Caco-2 (cell line): ENCODE measurements around the gene CLINT1. TPM values are rescaled to one million over a fixed set of nuclear protein-coding genes. Genes with fewer than 3 reads are reported as not detected.

Experiments
- BruUV-seq: library from RNA; stranded (reverse); fragments of 400-500 nt; replicated peaks from 2 replicates; lab custom pipeline; 2021; lab: Mats Ljungman, UMichigan
- CTCF ChIA-PET: fragments of 300-600 bp; sonication (Branson Sonifier 250); formaldehyde crosslinking; loops from one replicate; lab custom pipeline; 2022; ENCODE audit warnings: antibody characterized with exemption; lab: Charles Lee
- POLR2A ChIA-PET: fragments of 300-600 bp; sonication (Branson Sonifier 250); formaldehyde crosslinking; loops from one replicate; lab custom pipeline; 2022; ENCODE audit warnings: antibody characterized with exemption; lab: Charles Lee
- DNase-seq, 2 experiments: peaks; one replicate each; pipeline versions ENCODE4 v3.0.0 to v3.0.0-alpha.2; 2020 to 2022
- H3K27me3 ChIP-seq: replicated peaks from 2 replicates; pipeline ENCODE4 v1.6.0; 2011; ENCODE audit warnings: low read length; ENCODE audit not compliant: control insufficient read depth, insufficient read depth
- H3K36me3 ChIP-seq: 2 replicates; pipeline ENCODE4 v1.5.1; 2011; ENCODE audit warnings: low read length; ENCODE audit not compliant: control insufficient read depth, insufficient read depth
- H3K4me1 ChIP-seq: fragments of 250-450 bp; sonication (Bioruptor Pico); 2 replicates; pipeline ENCODE4 v1.5.1; 2020; ENCODE audit warnings: mild to moderate bottlenecking
- H3K4me3 ChIP-seq: 2 replicates; pipeline ENCODE4 v1.5.1; 2011; ENCODE audit warnings: low read depth, mild to moderate bottlenecking, control low read depth, low read length
- H3K9me3 ChIP-seq: fragments of 250-450 bp; sonication (Bioruptor Pico); 2 replicates; pipeline ENCODE4 v1.5.1; 2020; ENCODE audit warnings: mild to moderate bottlenecking, moderate library complexity
- H3K27ac Mint-ChIP-seq: one replicate; pipeline ENCODE4 v1.8.0; 2022; ENCODE audit warnings: mixed read lengths; ENCODE audit not compliant: unreplicated experiment
- H3K27me3 Mint-ChIP-seq: one replicate; pipeline ENCODE4 v1.8.0; 2022; ENCODE audit warnings: mixed read lengths; ENCODE audit not compliant: insufficient read depth, unreplicated experiment
- H3K36me3 Mint-ChIP-seq: one replicate; pipeline ENCODE4 v1.8.0; 2022; ENCODE audit warnings: mild to moderate bottlenecking, mixed read lengths; ENCODE audit not compliant: insufficient read depth, unreplicated experiment
- H3K4me1 Mint-ChIP-seq: one replicate; pipeline ENCODE4 v1.8.0; 2022; ENCODE audit warnings: low read depth, mixed read lengths; ENCODE audit not compliant: unreplicated experiment
- H3K4me3 Mint-ChIP-seq: one replicate; pipeline ENCODE4 v1.8.0; 2022; ENCODE audit warnings: mild to moderate bottlenecking, moderate library complexity, mixed read lengths; ENCODE audit not compliant: unreplicated experiment
- H3K9me3 Mint-ChIP-seq: one replicate; pipeline ENCODE4 v1.8.0; 2022; ENCODE audit warnings: mixed read lengths; ENCODE audit not compliant: unreplicated experiment
- intact Hi-C: fragments of 100-400 bp; cut with micrococcal nuclease; formaldehyde crosslinking; loops from one replicate; pipeline ENCODE4 v1.10.0; 2022; ENCODE audit not compliant: unreplicated experiment
- total RNA-seq: library from RNA; stranded (reverse); gene quantifications from 2 replicates; pipeline ENCODE4 v1.2.3, GENCODE V29; 2022
- TF ChIP-seq, protein P1 (sequence below), 2 experiments: fragments of 200-600 bp in 1 of 2; IDR thresholded peaks; 1 replicate in 1 of 2; 2 replicates in 1 of 2; pipeline versions ENCODE4 v1.5.1 to v1.8.0; 2011 to 2022; ENCODE audit warnings: antibody characterized with exemption in 1 of 2, control low read depth in 1 of 2, inconsistent platforms in 1 of 2, low read depth in 1 of 2, low read length in 1 of 2, mild to moderate bottlenecking in 1 of 2, moderate library complexity in 1 of 2; ENCODE audit not compliant: insufficient read depth in 1 of 2, severe bottlenecking in 1 of 2, unreplicated experiment in 1 of 2

Gene CLINT1
- total RNA-seq, 1 experiment from 2014 or later = 88.7 TPM

DNA sequence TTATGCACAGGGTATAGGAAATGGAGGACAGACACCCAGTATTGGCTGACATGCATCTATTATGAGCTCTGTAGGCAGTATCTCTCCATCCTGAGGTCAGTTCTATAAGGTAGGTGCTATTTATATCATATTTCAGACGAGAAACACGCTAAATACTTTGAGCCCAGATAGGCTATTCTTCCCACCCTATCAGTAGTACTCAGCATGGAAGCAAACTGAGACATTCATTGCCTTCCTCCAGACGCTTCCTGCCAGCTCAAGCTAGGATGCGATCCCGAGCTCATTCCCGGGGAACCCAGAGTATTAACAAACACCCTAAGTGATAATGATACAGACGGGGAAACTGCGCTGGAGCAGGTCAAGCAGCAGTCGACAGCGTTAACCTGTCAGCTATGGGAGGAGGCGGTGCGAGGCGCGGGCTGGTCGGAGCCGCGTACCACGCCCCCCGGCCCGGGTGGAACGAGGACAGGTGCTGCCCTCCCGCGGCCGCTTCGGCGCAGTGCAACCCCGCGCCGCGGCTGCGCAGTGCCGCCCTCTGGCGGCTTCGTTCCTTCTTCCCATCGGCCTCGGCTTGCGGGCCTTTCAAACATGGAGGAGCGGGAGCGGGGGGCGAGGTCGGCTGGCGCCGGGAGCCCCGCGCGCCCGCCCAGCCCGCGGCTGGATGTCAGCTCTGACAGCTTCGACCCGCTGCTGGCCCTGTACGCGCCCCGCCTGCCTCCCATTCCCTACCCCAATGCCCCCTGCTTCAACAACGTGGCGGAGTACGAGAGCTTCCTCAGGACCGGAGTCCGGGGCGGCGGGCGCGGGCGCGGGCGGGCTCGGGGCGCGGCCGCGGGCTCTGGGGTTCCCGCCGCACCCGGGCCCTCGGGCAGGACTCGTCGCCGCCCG lies 115.5 kb downstream of the CLINT1 start, which contains the start of gene LSM11:
TSS of gene LSM11 (plus strand) at position 550 of the 888 bp plus-strand sequence. CDS start at position 589, 39 bp downstream.
- no TSS peak for BruUV-seq
- no peaks in the 10 kb centered on the region for H3K9me3 Mint-ChIP-seq
- 0 out of 2 replicates have a peak, but pooled peaks cover 6% of the 10 kb centered on the region for H3K4me1 ChIP-seq
- H3K4me3 ChIP-seq = peak within 1 kb of the TSS; percentile 91
- DNase-seq = peak; percentile 87 to 94
- H3K27me3 Mint-ChIP-seq = no peaks in the 10 kb centered on the region
- no peaks in the 10 kb centered on the region for H3K36me3 ChIP-seq
- intact Hi-C loops = loop anchor here (1.0 to 10.0 kb wide), 7 partner anchors 12 to 415 kb away; partner anchors contain the start of genes ADAM19 and THG1L
- peaks cover 7% of the 10 kb centered on the region for H3K36me3 Mint-ChIP-seq
- peaks cover 8% of the 10 kb centered on the region for H3K4me1 Mint-ChIP-seq
- H3K4me3 Mint-ChIP-seq = peak within 1 kb of the TSS; percentile 83
- ChIA-PET CTCF (interaction anchor here (0.5 to 2.4 kb wide), 17 partner anchors 12 to 1736 kb away, joined by 3 to 24 read pairs (median 4); partner anchors contain the start of genes SOX30 and THG1L), POLR2A (interaction anchor here (1.0 kb wide), 1 partner anchor 12 kb away, joined by 9 read pairs; the partner anchor contains the start of gene THG1L)
- H3K27ac Mint-ChIP-seq = peak within 1 kb of the TSS; percentile 52
- H3K9me3 ChIP-seq = no peaks in the 10 kb centered on the region
- no peaks in the 10 kb centered on the region for H3K27me3 ChIP-seq
- TF ChIP-seq, protein P1, sequence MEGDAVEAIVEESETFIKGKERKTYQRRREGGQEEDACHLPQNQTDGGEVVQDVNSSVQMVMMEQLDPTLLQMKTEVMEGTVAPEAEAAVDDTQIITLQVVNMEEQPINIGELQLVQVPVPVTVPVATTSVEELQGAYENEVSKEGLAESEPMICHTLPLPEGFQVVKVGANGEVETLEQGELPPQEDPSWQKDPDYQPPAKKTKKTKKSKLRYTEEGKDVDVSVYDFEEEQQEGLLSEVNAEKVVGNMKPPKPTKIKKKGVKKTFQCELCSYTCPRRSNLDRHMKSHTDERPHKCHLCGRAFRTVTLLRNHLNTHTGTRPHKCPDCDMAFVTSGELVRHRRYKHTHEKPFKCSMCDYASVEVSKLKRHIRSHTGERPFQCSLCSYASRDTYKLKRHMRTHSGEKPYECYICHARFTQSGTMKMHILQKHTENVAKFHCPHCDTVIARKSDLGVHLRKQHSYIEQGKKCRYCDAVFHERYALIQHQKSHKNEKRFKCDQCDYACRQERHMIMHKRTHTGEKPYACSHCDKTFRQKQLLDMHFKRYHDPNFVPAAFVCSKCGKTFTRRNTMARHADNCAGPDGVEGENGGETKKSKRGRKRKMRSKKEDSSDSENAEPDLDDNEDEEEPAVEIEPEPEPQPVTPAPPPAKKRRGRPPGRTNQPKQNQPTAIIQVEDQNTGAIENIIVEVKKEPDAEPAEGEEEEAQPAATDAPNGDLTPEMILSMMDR (IDR thresholded peaks at IDR 0.05; ENCODE audit: insufficient read depth in 1 of 2, low read depth in 1 of 2, low read length in 1 of 2, severe bottlenecking in 1 of 2, unreplicated experiment in 1 of 2) = peak; percentile 98 to 99

GRCh38 chr5:157741131-157741530 lies 117.8 kb downstream of the CLINT1 start:
- CTCF ChIA-PET = interaction anchor here (0.6 kb wide), 2 partner anchors 74 to 1419 kb away, joined by 3 to 8 read pairs; no protein-coding TSS in a partner anchor
- Mint-ChIP-seq H3K4me3 (no peak overlapping the region), H3K36me3 (peaks cover 7% of the 10 kb centered on the region), H3K4me1 (peaks cover 8% of the 10 kb centered on the region), H3K27me3 (no peaks in the 10 kb centered on the region), H3K9me3 (no peaks in the 10 kb centered on the region), H3K27ac (no peak overlapping the region)
- no TSS peak for BruUV-seq
- POLR2A ChIA-PET = interaction anchor here (0.6 to 0.7 kb wide), 3 partner anchors 12 to 350 kb away, joined by 6 to 9 read pairs (median 7); no protein-coding TSS in a partner anchor
- no peaks in the 10 kb centered on the region for H3K27me3 ChIP-seq
- TF ChIP-seq, protein P1 (IDR thresholded peaks at IDR 0.05; ENCODE audit: insufficient read depth in 1 of 2, low read depth in 1 of 2, low read length in 1 of 2, severe bottlenecking in 1 of 2, unreplicated experiment in 1 of 2) = no peak
- H3K4me1 ChIP-seq = 0 out of 2 replicates have a peak, but pooled peaks cover 6% of the 10 kb centered on the region
- no peaks in the 10 kb centered on the region for H3K36me3 ChIP-seq
- DNase-seq = no peak
- no peaks in the 10 kb centered on the region for H3K9me3 ChIP-seq
- H3K4me3 ChIP-seq = no peak overlapping the region
- intact Hi-C loops = loop anchor here (5.0 to 10.0 kb wide), 2 partner anchors 164 to 376 kb away; partner anchors contain the start of gene ADAM19

DNA sequence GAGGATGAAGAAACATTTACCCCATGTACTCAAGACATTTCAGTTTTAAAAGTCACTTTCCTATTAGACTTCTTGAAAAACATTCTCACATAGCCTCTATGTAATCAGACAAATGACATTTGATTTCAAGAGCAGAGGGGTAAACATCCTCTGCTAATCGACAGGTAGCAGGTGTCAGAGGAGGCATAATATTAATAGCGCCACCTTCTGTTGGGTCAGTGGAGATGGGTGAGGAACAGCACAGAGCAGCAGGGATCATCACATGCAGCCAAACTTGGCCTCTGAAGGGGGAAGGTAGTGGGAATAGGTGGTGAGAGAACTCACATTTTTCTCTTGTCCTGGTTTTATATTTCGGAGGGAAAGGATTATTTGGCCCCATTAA lies 118.7 kb downstream of the CLINT1 start:
- Histone ChIP-seq H3K4me3 (no peak overlapping the region), H3K27me3 (no peaks in the 10 kb centered on the region), H3K36me3 (no peaks in the 10 kb centered on the region), H3K4me1 (0 out of 2 replicates have a peak, but pooled peaks cover 6% of the 10 kb centered on the region), H3K9me3 (no peaks in the 10 kb centered on the region)
- TF ChIP-seq, protein P1 (IDR thresholded peaks at IDR 0.05; ENCODE audit: insufficient read depth in 1 of 2, low read depth in 1 of 2, low read length in 1 of 2, severe bottlenecking in 1 of 2, unreplicated experiment in 1 of 2) = peak; percentile 37 to 53
- Mint-ChIP-seq H3K36me3 (peaks cover 8% of the 10 kb centered on the region), H3K4me1 (peaks cover 8% of the 10 kb centered on the region), H3K27me3 (no peaks in the 10 kb centered on the region), H3K27ac (no peak overlapping the region), H3K4me3 (no peak overlapping the region), H3K9me3 (no peaks in the 10 kb centered on the region)
- no TSS peak for BruUV-seq
- ChIA-PET CTCF (interaction anchor here (0.7 kb wide), 1 partner anchor 384 kb away, joined by 5 read pairs; no protein-coding TSS in a partner anchor), POLR2A (no interaction called here)
- intact Hi-C loops = loop anchor here (5.0 to 10.0 kb wide), 2 partner anchors 163 to 375 kb away; partner anchors contain the start of gene ADAM19
- DNase-seq = peak in 1 of 2 experiments; percentile 37
